GM21367 (cell line): ENCODE data around the gene HOTAIR.

ENCODE experiments used
- ATAC-seq: cut with Tn5 transposase; IDR thresholded peaks from one replicate; pipeline ENCODE4 v1.9.1; 2021; ENCODE audit not compliant: unreplicated experiment

The HOTAIR gene

GRCh38 chr12:54000116-54001114, 25.7 kb upstream of the HOTAIR start, which contains the start of gene HOXC9:
HOXC9 (plus strand) TSS chr12:54000161; CDS start chr12:54000189, 28 bp downstream.
- ATAC-seq: no peak

DNA sequence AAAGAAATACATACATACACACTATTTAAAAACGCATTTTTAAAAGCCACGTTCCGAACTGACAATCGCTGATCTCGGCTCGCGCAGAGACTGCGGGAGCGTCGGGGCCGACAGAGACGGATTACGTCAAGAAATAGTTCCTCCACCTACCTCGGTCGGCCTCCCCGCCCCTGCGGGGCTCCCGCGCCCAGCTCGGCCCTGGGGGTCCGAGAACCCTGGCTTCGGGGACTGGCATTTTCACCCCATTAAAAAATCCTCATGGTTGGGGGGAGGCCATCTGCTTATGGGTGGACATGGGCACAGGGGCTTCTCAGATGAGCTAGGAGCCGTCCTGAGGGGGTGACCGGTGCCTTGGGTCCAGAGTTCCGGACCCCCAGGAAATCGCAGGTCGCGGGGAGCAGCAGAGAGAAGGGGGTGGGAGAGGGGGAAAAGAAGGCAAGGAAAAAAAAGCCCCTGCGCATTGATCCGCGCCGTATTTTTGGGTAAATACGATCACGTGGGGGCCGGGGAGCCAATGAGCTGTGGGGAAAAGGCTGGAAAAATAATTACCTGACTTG, 24.9 kb upstream of the HOTAIR start:
- ATAC-seq: no peak

GRCh38 chr12:53998900-53999236, 24.1 kb upstream of the HOTAIR start:
- ATAC-seq: no peak

GRCh38 chr12:53998110-53998899, 23.6 kb upstream of the HOTAIR start:
- ATAC-seq: no peak

DNA sequence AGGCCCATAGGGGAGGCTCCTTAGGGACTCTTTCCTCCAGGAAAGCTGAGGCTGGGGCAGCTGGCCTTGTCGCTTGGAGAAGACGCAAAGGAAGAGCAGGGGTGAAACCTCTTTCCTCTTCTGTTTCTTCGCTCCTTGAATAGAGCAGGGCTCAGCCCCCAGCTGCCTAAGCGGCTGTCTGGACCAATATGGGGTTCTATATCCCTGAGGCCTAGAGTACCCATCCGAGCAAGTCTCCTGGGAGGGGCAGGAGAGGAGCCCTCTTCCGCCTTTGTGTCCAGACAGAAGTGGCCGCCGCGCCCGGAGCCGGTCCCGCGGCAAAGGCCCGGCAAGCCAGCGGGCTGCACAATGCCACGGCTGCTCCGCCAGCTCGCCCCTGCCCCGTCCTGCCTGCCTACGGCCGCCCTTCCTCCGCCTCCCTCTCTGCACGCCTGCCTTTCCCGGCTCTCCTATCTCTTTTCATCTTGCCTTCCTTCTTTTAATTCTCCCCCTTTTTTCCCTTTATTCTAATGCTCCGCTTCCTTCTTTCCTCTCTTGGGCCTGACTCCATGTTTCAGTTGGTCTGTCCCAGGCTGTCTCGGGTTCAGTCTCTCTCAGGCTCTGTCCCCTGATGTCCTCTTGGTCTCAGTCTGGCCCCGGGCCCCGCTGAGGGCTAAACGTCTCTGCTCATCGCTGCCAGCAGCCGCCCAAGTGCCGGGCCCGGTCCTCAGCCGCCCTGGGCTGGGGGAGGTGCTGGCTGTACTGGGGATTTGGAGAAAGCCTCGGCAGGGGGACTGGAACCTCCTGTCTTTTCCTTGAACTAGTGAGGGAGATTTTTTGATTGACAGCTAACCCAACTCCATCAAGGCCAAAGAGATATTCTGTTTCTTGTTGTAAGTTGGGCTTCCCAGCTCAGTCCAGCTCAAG, 22.7 kb upstream of the HOTAIR start:
- no peak for ATAC-seq

DNA sequence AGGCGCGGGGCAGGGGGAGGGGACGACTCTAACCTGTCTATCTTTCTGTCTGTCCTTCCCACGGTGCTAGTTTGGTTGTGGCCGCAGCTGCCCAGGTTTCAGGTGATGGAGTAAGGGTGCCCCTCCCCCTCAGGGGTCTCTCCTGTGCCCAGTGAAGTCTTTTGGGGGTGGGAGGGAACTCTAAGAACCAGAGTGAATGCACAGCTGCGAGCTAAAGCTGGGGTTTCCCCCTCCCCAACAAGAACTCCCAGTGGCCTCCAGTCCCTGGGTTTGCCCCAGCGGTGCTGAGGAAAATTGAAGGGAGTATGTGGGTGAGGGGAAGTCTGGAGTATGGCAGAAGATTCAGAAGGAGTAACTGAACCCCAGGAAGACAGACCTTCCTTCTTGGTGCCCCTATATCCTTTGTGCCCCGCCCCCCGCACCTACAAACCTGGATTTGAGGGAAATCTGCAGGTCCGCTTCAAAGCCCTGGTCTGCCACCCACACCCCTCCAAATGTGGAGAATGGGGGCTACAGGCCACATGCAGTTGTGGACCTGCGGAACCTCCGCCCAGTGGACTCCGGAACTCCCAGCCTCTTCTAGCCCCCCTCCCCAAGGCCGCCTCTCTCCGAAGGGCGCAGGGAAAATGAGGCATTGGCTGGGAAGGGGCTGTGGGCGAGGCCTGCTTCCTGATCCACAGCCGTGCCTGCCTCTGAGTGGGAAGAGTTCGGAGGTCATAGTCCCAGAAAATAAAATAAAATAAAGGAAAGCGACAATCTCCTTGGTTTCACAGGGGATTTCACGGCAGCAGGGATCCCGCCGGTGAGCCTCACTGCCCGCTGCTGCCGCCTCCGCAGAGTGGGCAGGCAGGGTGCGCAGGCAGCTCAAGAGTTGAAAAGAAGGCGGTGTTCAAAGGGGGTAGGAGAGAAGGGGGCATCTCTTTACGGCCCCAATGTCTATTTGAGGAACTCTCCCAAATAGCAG, 21.8 kb upstream of the HOTAIR start:
- no peak for ATAC-seq

DNA sequence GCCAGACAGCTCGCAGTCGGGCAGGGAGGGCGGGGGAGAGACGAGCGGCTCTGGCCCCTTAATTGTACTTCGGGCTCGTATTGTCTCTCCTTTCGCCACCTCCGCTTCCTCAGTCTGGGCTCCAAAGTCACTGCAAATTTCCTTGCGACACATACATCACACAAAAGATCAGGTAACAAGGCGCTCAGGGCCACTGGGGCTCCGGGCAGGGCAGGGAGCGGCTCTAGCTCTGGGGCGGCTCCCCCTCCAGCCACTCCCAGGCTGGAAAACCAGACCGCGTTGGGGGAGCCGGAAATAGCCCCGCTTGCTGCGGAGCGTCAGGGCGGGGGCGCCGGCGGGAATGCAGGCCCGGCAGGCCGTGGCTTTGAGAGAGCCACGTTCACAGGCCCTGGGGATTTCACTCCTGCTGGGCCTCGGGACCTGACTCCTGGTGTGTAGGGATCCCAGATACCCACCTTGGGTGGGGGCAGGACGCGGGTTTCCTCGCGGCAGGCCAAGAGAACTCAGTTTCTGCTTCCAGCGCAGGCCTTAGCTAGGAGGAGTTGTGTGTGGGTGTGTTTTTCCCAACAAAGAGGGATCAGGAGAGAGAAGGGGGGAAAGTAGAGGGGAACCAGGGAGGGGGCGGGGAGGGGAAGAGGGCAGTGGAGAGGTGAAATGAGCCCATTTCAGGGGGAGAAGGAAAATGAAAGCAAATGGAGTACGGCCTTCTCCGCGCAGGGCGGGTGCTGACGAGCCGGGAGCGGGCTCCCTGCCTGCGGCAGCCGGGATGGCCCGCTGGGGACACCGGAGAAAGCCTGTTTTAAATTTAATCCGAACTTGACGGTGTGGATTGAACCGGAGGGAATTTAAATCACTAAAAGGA, 20.9 kb upstream of the HOTAIR start:
- ATAC-seq: no peak

GRCh38 chr12:53995002-53995377, 20.2 kb upstream of the HOTAIR start:
- no peak for ATAC-seq

- no peak for ATAC-seq
Observed at GRCh38 chr12:53994264-53995001, 19.7 kb upstream of the HOTAIR start.

GRCh38 chr12:53994009-53994263, 19.2 kb upstream of the HOTAIR start:
- no peak for ATAC-seq

GRCh38 chr12:53993162-53994008, 18.6 kb upstream of the HOTAIR start:
- no peak for ATAC-seq

DNA sequence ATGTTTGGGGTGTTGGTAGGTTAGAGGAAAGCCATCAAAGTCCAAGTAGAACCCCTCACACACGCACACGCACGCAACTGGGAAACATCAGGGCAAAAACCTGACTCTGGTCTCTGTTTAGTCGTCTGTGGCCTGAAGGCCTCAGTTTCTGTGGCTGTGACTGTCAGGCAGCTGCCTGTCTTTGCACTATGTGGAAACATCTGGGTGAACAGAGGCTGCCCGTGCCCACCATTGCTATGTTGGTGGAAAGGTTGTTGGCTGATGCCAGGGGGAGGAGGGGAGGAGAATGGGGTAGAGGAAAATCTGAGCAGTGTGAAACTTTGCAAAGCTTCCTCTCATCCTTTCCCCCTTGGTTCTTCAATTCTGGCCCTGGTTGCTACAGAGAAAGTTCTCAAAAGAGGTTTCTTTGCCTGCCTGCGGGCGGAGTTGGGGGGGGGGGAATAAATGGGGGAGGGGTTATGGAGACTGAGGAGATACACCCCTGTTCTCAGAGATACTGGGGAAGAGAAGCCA, 17.7 kb upstream of the HOTAIR start:
- ATAC-seq: no peak

- ATAC-seq: no peak
Observed at GRCh38 chr12:53991077-53991460, 16.3 kb upstream of the HOTAIR start.

GRCh38 chr12:53990311-53991076, 15.7 kb upstream of the HOTAIR start:
- no peak for ATAC-seq

DNA sequence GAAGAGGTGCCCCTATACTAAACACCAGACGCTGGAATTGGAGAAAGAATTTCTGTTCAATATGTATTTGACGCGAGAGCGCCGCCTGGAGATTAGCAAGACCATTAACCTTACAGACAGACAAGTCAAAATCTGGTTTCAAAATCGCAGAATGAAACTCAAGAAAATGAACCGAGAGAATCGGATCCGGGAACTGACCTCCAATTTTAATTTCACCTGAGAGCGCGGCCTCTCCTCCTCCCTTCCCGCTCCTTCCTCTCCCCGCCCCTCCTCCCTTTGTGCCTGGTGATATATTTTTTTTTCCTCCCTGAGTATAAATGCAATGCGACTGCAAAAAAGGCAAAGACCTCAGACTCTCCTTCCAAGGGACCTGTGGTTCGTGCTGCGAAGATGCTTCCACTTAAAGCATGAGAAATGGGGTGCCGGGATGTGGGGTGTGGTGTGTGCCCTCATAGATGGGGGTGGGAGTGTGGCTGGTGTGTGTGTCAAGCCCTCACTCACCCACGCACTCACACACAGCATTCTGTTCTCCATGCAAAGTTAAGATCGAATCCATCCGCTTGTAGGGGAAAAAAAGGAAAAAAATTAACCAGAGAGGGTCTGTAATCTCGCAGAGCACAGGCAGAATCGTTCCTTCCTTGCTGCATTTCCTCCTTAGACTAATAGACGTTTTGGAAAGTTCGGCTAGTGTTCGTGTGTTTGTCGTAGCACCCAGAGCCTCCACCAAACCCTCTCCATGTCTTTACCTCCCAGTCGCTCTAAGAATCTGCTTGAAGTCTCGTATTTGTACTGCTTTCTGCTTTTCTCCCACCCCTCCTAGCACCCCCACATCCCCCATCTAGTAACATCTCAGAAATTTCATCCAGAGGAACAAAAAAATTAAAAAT, 14.7 kb upstream of the HOTAIR start:
- no peak for ATAC-seq
